Mammary epithelial cell (primary cell): ENCODE measurements around the gene PPFIBP2.

Experiments used
- EZH2 ChIP-seq: IDR thresholded peaks from 2 replicates; pipeline ENCODE4 v1.6.1; 2012; ENCODE audit warnings: low read length, inconsistent platforms, borderline replicate concordance
- TF ChIP-seq, protein P1 (sequence below), 2 donors: IDR thresholded peaks in 1 of 2; conservative IDR thresholded peaks in 1 of 2; 2 replicates each; pipeline ENCODE4 v1.5.1; 2011 to 2012; ENCODE audit warnings: inconsistent platforms in 2 of 2, low read length in 2 of 2, mild to moderate bottlenecking in 2 of 2, control low read depth in 1 of 2, low read depth in 1 of 2; ENCODE audit not compliant: insufficient read depth in 1 of 2; ENCODE audit errors: extremely low read depth in 1 of 2

DNA sequence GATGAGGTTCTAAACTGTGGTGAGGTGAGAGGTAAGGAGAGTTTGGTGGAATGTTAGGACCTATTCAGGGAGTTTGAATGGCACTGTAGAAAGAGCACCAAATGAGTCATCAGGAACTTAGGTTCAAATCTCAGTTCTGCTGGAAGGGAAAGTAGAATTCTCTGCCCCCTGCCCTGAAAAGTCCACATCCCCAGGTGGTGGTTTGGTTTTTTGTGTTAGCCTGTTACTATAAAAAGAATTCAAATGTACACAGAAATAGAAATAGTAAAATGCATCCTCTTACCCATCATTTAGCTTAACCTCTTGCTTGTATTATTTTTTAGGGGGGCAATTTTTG, 20.2 kb downstream of the PPFIBP2 start:
- TF ChIP-seq, protein P1, sequence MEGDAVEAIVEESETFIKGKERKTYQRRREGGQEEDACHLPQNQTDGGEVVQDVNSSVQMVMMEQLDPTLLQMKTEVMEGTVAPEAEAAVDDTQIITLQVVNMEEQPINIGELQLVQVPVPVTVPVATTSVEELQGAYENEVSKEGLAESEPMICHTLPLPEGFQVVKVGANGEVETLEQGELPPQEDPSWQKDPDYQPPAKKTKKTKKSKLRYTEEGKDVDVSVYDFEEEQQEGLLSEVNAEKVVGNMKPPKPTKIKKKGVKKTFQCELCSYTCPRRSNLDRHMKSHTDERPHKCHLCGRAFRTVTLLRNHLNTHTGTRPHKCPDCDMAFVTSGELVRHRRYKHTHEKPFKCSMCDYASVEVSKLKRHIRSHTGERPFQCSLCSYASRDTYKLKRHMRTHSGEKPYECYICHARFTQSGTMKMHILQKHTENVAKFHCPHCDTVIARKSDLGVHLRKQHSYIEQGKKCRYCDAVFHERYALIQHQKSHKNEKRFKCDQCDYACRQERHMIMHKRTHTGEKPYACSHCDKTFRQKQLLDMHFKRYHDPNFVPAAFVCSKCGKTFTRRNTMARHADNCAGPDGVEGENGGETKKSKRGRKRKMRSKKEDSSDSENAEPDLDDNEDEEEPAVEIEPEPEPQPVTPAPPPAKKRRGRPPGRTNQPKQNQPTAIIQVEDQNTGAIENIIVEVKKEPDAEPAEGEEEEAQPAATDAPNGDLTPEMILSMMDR (conservative IDR thresholded peaks at IDR 0.05 in 1 of 2, IDR thresholded peaks at IDR 0.05 in 1 of 2; ENCODE audit: extremely low read depth in 1 of 2, insufficient read depth in 1 of 2, low read depth in 1 of 2, low read length in 2 of 2), result no peak
- TF ChIP-seq EZH2, result no peak
